SIG-M5 (cell line): ENCODE measurements around the gene FKBP15.
"Not testable (repeated sequence)": the region's sequence is repeated elsewhere in the genome, so short reads cannot be mapped to it uniquely, and the experiment has no call there.

ENCODE experiments used
- DNase-seq: peaks from one replicate; lab custom pipeline; 2025; lab: John Stamatoyannopoulos, UW

Gene FKBP15

DNA sequence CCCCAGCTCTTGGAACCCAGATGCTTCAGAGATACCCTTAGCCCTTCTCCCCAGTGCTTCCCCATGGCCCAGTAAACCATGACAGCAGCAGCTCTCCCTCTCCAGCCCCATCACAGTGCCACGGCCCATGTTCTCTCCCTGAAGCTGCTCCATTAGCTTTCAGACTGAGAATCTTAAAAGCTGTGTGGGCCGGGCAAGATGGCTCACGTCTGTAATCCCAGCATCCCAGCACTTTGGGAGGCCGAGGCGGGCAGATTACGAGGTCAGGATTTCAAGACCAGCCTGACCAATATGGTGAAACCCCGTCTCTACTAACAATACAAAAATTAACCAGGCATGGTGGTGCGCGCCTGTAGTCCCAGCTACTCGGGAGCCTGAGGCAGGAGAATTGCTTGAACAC, 71.5 kb downstream of the FKBP15 start:
- DNase-seq = not testable (repeated sequence)

DNA sequence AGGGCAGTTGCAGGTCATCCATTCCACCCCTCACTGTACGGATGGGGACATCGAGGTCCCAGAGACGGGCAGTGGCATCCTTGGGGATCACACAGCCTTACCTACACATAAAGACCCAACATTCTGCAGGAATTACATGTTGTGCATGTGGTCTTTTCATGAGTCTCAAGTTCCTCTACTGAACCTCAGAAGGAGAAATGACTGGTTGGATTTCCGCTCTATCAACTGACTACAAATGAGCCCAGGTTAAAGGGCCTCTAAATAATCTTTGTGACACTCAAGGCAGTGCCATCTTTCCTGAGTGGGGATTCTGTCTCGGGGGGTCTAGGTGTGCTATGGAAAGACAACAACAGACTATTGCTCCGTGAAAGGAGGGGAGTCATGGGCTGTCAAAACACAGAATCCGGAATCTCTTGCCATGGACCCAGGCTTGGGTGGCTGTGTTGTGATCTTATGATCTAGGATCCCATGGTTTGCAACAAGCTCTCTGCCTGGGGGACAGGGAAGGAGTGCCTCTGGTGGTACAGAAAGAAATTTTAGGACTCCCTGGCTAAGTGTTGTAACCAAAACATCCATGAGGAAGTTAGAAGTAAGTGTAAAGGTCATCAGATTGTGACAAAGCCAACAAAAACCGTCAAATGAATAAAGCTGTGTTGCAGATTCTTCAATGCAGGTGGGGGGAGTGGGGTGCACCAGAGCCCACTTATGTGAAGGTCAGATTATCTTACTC, 72.1 kb downstream of the FKBP15 start:
- no peak for DNase-seq

DNA sequence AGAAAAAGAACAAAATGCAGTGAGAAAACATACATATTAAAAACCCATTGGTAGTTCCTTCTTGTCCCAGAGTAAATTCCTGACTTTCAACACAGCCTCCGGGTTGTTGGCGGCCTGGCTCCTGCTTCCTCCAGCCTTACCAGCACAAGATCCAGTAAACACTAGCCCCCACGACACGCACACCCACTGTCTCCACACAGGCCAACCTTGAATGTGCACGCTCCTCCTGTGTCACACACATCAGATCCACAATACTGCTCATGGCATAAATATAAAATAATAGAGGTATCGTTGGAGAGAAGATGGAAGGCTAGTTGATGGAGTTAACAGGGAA, 72.7 kb downstream of the FKBP15 start:
- DNase-seq = no peak

DNA sequence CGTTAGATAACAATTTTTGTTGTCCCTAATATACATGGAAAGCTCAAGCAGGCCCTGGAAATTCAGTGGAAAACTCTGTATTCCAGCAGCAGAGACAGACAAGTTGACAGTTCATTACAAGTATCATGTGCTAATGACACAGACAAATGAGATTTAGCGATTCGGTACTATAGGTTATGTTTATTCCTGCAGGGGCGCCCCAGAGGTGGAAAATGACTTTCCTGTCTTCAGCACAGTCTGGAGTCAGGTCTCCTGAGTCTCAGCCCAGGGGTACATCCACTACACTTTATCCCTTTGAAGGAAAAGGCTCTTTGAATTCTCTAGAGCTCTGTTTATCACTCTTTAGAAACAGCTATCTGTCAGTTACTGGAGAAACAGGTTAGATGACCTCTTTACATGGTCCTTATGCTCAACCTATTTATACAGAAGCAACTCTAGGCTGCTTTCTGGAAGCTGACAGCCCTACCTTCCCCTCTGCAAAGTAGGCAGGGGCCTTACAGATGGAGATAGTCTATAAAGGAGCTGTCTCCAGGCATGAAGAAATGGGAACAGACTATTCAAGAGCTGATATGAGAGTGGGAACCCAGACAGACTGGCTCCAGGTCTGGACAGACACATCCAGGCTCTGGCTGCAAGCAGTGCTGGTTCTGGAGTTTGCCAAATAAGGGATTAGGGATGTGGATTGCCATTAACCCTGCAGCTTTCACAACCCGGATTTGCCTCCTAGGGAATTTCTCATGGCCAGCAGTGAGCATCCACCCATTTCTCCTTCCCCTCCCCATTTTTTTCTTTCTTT, 77.4 kb downstream of the FKBP15 start:
- no peak for DNase-seq

DNA sequence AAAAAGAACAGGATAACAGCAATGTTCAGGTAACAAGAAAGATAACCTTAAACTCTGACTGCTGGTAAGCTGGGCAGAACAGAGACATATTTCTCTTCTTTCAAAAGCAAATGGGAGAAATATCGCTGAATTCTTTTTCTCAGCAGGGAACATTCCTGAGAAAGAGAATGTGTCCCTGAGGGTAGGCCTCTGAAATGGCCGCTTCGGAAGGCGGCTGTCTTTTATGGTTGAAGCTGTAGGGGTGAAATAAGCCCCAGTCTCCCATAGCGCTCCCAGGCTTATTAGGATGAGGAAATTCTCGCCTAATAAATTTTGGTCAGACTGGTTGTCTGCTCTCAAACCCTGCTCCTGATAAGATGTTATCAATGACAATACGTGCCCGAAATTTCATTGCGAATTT, 80.2 kb downstream of the FKBP15 start:
- DNase-seq = not testable (repeated sequence)

DNA sequence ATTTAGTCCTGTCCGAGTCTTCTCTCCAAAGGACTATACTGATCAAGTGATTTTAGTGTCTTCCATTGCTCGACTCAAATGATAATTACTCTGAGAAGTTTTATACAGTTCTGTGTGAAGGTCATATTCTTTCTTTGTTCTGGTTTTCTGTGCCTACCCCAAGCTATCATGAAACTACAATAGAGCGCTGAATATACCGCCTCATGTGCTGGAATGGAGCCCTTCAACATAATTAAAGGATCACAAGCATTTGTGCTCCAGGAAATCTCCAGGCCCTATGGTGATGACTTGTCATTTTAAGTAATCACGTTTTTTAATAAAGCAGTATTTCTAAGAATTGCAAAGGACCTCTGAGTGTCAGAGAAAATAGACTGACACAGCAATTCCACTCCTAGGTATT, 81.1 kb downstream of the FKBP15 start:
- no peak for DNase-seq

DNA sequence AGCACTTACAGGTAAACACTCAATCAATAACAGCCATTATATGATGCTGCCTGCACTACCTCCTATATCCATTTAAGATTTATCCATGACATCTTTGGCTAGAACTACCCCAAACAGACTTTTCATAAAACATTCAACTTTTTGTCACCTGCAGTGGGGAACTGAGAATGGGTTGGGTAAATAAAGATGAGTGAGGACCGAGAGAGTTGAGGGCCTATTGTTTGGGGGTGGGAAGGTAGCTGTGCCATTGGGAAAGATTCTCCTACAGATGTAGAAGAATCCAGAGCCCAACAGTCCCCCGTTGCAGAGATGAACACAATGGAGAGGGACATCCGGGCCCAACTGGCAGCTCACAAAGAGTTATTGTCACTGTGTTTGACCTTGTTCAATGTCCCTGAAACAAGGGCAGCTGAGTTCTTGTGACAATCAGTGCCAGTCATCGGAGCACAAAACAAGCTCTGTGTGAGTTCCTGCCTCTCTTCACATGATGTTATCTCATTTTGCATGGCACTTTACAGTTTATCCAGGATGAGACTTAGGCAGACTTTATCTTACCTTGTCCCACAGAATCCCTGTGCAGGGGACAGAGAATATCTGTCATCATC, 81.8 kb downstream of the FKBP15 start:
- DNase-seq = no peak

DNA sequence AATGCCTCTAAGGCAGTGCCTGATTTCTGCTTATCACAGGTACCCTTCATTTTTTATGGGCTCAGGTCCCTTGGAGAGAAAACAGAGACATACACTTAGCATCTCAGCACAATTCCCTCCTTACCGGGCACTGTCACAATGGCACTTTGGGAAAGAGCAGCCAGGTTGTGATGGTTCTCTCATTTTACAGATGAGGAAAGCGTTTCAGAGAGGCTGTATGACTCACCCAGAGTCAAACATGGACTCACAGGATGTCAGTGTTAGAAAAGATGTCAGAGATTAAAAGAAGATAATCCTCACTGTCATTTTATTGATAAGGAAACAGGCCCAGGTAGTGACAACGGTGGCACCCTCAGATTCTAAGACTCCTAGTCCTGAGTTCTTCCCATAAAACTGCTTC, 82.3 kb downstream of the FKBP15 start:
- DNase-seq = no peak

DNA sequence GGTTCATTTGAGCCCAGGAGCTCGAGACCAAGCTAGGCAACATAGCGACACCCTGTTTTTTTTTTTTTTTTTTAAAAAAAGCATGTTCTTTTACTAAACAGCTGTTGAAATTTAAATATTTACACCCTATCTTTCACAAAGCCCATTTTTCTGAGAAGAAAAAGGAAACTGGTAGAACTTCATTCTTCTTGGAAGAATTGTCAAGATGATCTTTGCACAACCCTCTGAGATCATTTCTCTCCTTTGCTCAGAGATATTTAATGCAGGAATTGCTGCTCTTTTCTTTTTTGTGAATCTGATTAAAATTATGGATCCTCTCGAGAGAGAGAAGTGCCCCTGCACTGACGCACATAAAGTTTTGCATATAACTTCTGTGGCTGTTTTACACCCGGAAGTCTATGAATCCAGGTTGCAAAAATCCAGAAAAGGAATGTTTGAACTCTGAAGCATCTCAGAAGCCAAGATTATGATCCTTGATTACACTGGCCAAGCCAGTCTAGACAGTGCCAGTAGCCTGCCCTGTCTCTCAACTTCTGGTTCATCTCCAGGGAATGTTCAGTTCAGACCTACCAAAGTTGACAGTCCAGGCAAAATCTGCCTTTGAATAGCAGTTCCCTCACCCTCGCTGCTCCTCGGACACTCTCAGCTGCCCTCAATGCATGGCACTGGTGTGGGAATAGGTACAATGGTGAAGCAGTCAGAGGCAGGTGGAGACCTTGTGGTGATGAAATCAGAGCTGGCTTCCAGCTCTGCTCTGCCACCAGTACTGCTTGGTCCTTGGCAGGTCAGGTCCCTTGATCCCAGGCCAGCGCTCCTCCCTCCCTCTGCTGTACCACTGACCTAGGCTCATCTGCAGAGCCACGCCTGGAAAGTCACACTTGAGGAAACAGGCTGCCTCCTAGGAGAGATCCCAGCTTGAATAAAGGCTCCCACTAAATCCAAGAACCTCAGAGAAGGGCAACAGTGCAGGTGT, 83.6 kb downstream of the FKBP15 start:
- no peak for DNase-seq

DNA sequence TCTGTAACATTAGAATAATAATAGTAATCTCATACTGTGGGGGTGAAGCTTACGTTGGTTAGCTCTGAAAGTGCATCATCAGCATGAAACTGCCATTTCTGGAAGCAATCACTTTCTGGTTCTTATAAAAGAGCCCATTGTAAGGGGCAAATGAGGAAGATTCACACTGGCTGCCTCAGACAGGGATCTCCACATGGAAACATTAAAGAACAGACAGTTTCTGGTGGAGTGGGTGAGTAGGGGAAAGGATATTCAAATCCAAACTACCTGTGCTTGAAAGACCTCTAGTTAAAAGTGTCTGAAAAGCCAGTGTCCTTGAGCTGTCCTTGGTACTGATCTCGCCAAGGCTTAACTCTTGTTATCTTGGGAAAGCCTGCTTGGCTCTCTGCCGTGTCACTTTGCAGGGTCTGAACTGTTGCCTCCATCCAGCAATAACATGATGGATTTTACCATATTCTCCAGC, 89.4 kb downstream of the FKBP15 start:
- no peak for DNase-seq

DNA sequence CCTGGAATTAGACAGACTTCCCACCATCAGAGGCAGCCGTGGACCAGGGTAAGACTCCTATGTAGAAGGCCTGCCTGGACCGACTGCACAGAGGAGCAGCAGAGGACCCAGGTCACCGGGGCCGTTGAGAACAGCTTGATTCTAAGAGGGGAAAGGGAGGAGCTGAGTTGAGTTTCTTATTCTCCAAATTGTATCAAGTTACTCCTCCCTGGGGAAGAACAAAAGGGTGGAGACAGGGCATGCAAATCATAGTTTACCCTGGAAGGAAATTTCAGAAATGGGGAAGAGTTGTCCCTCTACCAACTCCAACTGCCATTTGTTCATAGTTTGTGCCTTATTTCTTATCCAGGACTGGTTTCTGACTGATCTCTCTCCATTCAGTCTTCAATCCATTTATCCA, 91.2 kb downstream of the FKBP15 start:
- no peak for DNase-seq

DNA sequence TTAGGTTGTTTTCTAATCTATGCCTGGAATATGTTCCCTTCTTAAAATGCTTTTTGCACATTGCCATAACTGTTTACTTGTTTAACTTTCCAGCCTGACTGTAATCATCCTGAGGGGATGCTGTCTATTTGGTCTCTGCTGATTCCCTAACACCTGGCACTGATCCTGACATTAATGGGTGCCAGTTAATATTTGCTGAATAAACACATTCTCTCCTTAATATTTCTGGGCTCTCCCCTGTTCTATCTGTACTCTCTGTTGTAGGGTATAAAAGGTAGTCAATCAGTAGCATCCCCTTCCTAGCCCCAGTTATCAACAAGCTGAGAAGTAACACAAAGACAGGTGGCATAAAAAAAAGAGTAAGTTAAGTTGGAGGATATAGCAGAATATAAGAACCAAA, 91.6 kb downstream of the FKBP15 start:
- no peak for DNase-seq

DNA sequence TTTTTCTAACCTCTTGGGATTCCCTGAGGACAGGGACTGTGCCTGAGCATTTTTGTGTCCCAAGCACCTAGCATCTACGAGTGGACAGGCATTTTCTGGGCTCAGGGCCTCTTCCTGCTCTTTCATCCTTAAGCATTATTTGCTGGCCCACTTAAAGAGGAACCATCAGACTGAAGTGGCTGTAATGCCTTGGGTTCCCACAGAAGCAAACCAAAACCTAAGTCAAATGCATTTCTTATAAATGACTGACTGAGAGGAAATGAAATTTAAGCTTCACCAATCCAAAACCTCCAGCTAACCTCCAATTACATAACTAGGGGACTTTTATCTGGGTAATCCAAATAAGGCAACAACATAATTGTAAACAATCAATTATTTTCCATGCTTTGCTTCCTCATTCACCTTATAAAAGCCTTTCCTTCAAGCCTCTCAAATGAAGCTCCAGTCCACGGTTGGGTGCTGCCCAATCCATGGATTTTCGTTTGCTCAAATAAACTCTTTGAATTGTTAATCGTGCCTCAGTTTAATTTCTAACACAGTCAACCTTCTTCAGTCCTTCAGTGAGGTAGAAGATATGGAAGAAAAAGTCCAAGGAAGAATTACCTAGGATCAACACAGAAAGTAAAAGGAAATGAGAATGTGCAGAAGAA, 95.6 kb downstream of the FKBP15 start:
- no peak for DNase-seq

DNA sequence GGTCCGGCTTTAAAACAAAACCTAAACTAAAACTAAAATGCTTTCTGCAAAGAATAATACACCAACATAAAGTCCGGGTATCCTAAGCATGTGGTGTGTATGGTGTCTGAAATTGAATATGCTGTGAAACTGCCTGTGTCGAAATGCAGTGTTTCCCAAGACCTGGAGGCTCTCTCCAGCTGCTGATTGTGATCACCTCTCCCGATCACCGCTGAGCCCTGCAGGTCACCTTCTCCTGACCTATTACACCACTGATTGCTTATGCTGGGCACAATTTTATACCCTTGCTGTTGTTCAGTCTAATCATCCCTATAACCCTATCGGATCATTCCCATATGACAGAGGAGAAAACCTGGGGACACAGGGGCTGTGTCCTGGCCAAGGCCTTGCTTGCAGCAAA, 102.2 kb downstream of the FKBP15 start:
- DNase-seq = not testable (repeated sequence)
